Measurements from ENCODE around the gene ALK.

DNA sequence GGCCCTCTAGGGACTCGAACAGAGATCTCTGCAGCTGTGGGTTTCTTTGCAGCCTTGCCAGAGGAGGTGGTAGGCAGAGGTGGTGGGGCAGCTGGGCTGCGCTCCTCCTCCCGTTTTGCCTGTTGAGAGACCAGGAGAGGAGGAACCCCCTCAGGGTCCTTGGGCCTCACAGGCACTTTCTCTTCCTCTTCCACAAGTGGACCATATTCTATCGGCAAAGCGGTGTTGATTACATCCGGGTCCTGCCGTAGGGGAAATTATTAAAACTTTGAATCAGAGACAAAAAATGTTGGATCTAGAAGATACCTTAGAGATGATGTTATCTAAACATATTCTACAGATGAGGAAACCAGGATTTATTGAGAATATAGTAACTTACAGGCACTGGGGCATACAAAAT is 727.7 kb downstream of the ALK start:
- TF ChIP-seq, protein P1, sequence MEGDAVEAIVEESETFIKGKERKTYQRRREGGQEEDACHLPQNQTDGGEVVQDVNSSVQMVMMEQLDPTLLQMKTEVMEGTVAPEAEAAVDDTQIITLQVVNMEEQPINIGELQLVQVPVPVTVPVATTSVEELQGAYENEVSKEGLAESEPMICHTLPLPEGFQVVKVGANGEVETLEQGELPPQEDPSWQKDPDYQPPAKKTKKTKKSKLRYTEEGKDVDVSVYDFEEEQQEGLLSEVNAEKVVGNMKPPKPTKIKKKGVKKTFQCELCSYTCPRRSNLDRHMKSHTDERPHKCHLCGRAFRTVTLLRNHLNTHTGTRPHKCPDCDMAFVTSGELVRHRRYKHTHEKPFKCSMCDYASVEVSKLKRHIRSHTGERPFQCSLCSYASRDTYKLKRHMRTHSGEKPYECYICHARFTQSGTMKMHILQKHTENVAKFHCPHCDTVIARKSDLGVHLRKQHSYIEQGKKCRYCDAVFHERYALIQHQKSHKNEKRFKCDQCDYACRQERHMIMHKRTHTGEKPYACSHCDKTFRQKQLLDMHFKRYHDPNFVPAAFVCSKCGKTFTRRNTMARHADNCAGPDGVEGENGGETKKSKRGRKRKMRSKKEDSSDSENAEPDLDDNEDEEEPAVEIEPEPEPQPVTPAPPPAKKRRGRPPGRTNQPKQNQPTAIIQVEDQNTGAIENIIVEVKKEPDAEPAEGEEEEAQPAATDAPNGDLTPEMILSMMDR (IDR thresholded peaks at IDR 0.05): no peak
- no peak for TF ChIP-seq POLR2A (IDR thresholded peaks at IDR 0.05)
